Left lung (tissue), 10 donors: ENCODE measurements around the gene PPP1R3D. TPM values are rescaled to one million over a fixed set of nuclear protein-coding genes. Genes with fewer than 3 reads are reported as not detected.

Experiments
- ATAC-seq: fragments of 200-7000 bp; cut with Tn5 transposase; one replicate; pipeline ENCODE4 v1.9.1; 2020; ENCODE audit warnings: moderate library complexity
- DNase-seq, 4 donors: peaks; one replicate each; pipeline ENCODE4 v3.0.0-alpha.2; 2013 to 2020
- H3K27ac ChIP-seq, 2 donors: fragments of 200-600 bp; sonication (generic) in 1 of 2; one replicate each; pipeline versions ENCODE4 v1.5.0 to v1.8.0; 2020 to 2021
- H3K27me3 ChIP-seq, 2 donors: fragments of 200-600 bp; sonication (generic) in 1 of 2; one replicate each; pipeline versions ENCODE4 v1.5.0 to v1.8.0; 2020 to 2021
- H3K36me3 ChIP-seq, 2 donors: fragments of 200-600 bp; sonication (generic) in 1 of 2; one replicate each; pipeline versions ENCODE4 v1.5.0 to v1.8.0; 2020 to 2021
- H3K4me1 ChIP-seq, 2 donors: fragments of 200-600 bp; one replicate each; pipeline ENCODE4 v1.8.0; 2021
- H3K4me3 ChIP-seq, 2 donors: fragments of 200-600 bp; sonication (generic) in 1 of 2; one replicate each; pipeline versions ENCODE4 v1.5.0 to v1.8.0; 2020 to 2021; ENCODE audit warnings: mild to moderate bottlenecking in 1 of 2
- H3K9me3 ChIP-seq, 2 donors: fragments of 200-600 bp; sonication (generic) in 1 of 2; one replicate each; pipeline versions ENCODE4 v1.5.0 to v1.8.0; 2020 to 2021
- intact Hi-C, 2 donors: fragments of 100-400 bp; cut with DNase I; formaldehyde crosslinking; loops; one replicate each; pipeline versions ENCODE4 v1.11.2 to v1.14.2; 2022
- polyA plus RNA-seq, 6 donors: library from polyadenylated mRNA; unstranded; fragments of 120-200 nt; gene quantifications; one replicate each; pipeline ENCODE4 v1.2.1, GENCODE V29; 2013; ENCODE audit not compliant: insufficient read length in 6 of 6
- total RNA-seq, 2 donors: library from RNA; stranded (reverse); fragmentation: NEBNext Ultra II Directional; extraction: Animal tissue kit (Norgen Biotek cat#: 25700); gene quantifications; one replicate each; pipeline ENCODE4 v1.2.1, GENCODE V29; 2021
- TF ChIP-seq, protein P1 (sequence below), 2 donors: fragments of 200-600 bp; sonication (generic) in 1 of 2; IDR thresholded peaks; one replicate each; pipeline versions ENCODE4 v1.5.0 to v1.8.0; 2021; ENCODE audit warnings: antibody characterized with exemption in 2 of 2
- donor health status: DM: no; HTN: yes; CAD: no.
- donor health status: DM: no; HTN: no; CAD: no.

Gene PPP1R3D
- total and polyA plus RNA-seq, 8 donors = 5.4 to 13.4 (median 5.7) TPM

DNA sequence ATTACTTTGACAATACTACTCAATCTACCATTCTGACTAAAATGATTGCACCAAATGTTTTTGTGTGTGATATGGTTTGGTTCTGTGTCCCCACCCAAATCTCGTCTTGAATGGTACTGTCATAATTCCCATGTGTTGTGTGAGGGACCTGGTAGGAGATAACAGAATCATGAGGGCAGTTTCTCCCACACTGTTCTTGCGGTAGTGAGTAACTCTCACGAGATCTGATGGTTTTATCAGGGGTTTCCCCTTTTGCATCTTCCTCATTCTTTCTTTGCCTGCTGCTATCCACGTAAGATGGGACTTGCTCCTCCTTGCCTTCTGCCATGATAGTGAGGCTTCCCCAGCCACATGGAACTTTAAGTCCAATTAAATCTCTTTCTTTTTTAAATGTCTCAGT, 27.5 kb downstream of the PPP1R3D start:
- Histone ChIP-seq H3K27ac (no peak overlapping the region), H3K4me3 (no peak overlapping the region), H3K9me3 (no peaks in the 10 kb centered on the region), H3K36me3 (no peaks in the 10 kb centered on the region), H3K4me1 (no peaks in the 10 kb centered on the region), H3K27me3 (no peaks in the 10 kb centered on the region)
- TF ChIP-seq, protein P1, sequence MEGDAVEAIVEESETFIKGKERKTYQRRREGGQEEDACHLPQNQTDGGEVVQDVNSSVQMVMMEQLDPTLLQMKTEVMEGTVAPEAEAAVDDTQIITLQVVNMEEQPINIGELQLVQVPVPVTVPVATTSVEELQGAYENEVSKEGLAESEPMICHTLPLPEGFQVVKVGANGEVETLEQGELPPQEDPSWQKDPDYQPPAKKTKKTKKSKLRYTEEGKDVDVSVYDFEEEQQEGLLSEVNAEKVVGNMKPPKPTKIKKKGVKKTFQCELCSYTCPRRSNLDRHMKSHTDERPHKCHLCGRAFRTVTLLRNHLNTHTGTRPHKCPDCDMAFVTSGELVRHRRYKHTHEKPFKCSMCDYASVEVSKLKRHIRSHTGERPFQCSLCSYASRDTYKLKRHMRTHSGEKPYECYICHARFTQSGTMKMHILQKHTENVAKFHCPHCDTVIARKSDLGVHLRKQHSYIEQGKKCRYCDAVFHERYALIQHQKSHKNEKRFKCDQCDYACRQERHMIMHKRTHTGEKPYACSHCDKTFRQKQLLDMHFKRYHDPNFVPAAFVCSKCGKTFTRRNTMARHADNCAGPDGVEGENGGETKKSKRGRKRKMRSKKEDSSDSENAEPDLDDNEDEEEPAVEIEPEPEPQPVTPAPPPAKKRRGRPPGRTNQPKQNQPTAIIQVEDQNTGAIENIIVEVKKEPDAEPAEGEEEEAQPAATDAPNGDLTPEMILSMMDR (IDR thresholded peaks at IDR 0.05) = no peak
- intact Hi-C loops = no loop called here
- ATAC-seq = no peak
- DNase-seq = no peak

DNA sequence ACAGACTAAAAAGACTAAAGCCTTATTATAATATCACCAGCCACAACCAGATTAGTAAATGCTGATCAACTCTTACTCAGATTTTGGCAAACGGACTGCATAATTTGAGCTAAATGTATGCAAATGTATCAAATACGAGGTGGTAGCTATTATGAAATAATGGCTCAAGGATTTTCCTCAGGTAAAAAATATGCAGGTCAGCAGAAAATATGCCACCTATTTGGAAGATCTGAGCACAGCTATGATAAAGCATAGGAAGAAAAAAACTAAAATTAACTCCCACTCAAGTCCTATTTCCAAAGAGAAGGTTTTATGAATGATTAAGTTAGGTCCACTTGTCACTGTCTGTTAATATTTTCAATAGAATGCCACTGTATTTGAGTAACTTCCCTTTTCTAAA, 29.1 kb downstream of the PPP1R3D start:
- no peak for DNase-seq
- H3K27me3 ChIP-seq = no peaks in the 10 kb centered on the region
- ATAC-seq = no peak
- no peak overlapping the region for H3K4me3 ChIP-seq
- no peak overlapping the region for H3K27ac ChIP-seq
- TF ChIP-seq, protein P1 (IDR thresholded peaks at IDR 0.05) = no peak
- H3K4me1 ChIP-seq = no peaks in the 10 kb centered on the region
- no peaks in the 10 kb centered on the region for H3K36me3 ChIP-seq
- no peaks in the 10 kb centered on the region for H3K9me3 ChIP-seq
- intact Hi-C loops = no loop called here

DNA sequence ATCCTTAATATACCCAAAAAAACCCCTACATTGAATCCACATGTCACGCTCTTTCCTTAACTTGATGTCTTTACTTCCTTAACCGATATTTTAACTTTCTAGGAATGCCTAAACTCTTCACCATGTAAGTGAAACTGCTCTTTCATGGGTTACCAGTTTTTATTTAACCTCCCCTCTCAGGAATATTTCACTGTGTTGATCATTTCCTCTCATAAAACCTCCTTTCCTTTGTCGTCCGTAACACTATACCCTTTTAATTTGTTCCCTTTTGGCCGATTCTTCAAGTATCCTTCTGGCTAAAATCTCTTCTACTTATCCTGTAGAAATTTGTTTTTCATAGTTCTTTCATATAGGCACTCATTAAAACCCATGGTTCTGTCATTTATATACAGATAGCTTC, 31.2 kb downstream of the PPP1R3D start:
- Histone ChIP-seq H3K4me1 (no peaks in the 10 kb centered on the region), H3K4me3 (no peak overlapping the region), H3K9me3 (no peaks in the 10 kb centered on the region), H3K36me3 (no peaks in the 10 kb centered on the region), H3K27ac (no peak overlapping the region), H3K27me3 (no peaks in the 10 kb centered on the region)
- TF ChIP-seq, protein P1 (IDR thresholded peaks at IDR 0.05) = no peak
- DNase-seq = no peak
- ATAC-seq = no peak
- intact Hi-C loops = no loop called here

DNA sequence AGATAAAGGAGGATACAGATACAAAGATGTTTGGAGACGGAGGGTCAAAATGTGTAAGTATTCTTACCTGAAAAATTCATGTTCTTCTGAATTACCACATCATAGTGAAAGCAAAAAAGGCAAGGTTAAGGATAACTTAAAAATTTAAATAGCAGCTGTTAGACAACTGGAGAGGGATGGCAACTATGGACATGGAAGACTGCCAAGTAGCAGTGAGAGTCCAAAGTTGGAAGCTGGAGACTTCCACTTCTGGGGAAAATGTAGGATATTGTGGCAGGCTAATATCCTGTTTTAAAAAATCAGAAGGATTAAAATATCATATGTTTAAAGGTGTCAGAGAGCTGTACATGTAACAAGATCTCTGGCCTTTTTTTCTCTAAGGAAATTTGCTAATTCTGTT, 36.5 kb downstream of the PPP1R3D start:
- no peak overlapping the region for H3K27ac ChIP-seq
- no peaks in the 10 kb centered on the region for H3K4me1 ChIP-seq
- no peaks in the 10 kb centered on the region for H3K9me3 ChIP-seq
- DNase-seq = peak in 2 of 4 donors; percentile 15 to 28
- no peaks in the 10 kb centered on the region for H3K27me3 ChIP-seq
- TF ChIP-seq, protein P1 (IDR thresholded peaks at IDR 0.05) = no peak
- H3K4me3 ChIP-seq = no peak overlapping the region
- no peak for ATAC-seq
- intact Hi-C loops = no loop called here
- H3K36me3 ChIP-seq = no peaks in the 10 kb centered on the region

DNA sequence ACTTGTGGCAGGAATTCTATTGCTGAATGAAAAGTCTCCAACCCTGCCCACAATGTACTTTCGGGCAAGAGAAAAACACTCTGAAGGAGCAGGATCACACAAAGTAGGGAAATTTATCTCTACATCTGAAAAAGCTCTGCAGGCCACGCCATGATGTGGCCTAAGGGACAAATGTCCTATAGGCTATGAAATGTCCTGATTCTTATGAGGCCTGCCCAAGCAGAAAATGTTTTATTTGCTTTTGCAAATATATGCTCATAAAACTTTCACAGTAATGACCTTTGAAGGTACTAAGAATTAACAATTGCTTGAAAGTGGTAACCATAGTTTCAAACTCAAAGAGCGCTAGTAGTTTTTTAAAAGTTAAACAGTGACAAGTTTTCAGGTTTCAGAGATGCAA, 37.6 kb downstream of the PPP1R3D start:
- no peaks in the 10 kb centered on the region for H3K9me3 ChIP-seq
- H3K27ac ChIP-seq = no peak overlapping the region
- DNase-seq (no peak), ATAC-seq (no peak)
- TF ChIP-seq, protein P1 (IDR thresholded peaks at IDR 0.05) = no peak
- no peaks in the 10 kb centered on the region for H3K27me3 ChIP-seq
- H3K36me3 ChIP-seq = no peaks in the 10 kb centered on the region
- no peaks in the 10 kb centered on the region for H3K4me1 ChIP-seq
- intact Hi-C loops = no loop called here
- no peak overlapping the region for H3K4me3 ChIP-seq
